GM12892 (cell line): Measurements from ENCODE around the gene SPON1.
"Not testable (repeated sequence)": the region's sequence is repeated elsewhere in the genome, so short reads cannot be mapped to it uniquely, and the experiment has no call there.

Experiments
- POLR2A ChIP-seq: IDR thresholded peaks from 2 replicates; pipeline ENCODE4 v1.6.1; 2011; ENCODE audit warnings: low read depth, low read length, control low read depth
- POLR2AphosphoS5 ChIP-seq: IDR thresholded peaks from 2 replicates; pipeline ENCODE4 v1.6.1; 2011; ENCODE audit warnings: low read depth, low read length, control low read depth
- TAF1 ChIP-seq: IDR thresholded peaks from 2 replicates; pipeline ENCODE4 v1.6.1; 2011; ENCODE audit warnings: low read depth, mild to moderate bottlenecking, control low read depth, low read length, borderline replicate concordance

GRCh38 chr11:14088861-14089260 is 126.3 kb downstream of the SPON1 start:
- not testable (repeated sequence) for TF ChIP-seq POLR2A, TAF1, POLR2AphosphoS5
